GM21526 (cell line): ENCODE data around the gene NELFCD.
"Not testable (repeated sequence)": the region's sequence is repeated elsewhere in the genome, so short reads cannot be mapped to it uniquely, and the experiment has no call there.

Source experiments
- ATAC-seq: cut with Tn5 transposase; IDR thresholded peaks from one replicate; pipeline ENCODE4 v1.9.1; 2021; ENCODE audit warnings: moderate library complexity; ENCODE audit not compliant: unreplicated experiment, low FRiP score

NELFCD gene

GRCh38 chr20:58971429-58971828 is 9.6 kb upstream of the NELFCD start:
- no peak for ATAC-seq

GRCh38 chr20:58973179-58973578 is 7.9 kb upstream of the NELFCD start:
- no peak for ATAC-seq

- ATAC-seq = no peak
Measured at GRCh38 chr20:58973866-58974265, 7.2 kb upstream of the NELFCD start.

GRCh38 chr20:58975353-58975752 is 5.7 kb upstream of the NELFCD start:
- no peak for ATAC-seq

GRCh38 chr20:58976061-58976730 is 4.9 kb upstream of the NELFCD start:
- ATAC-seq = peak; percentile 41

- ATAC-seq = no peak
Measured at GRCh38 chr20:58978351-58979190, 2.5 kb upstream of the NELFCD start.

GRCh38 chr20:58981628-58982364 is 740 bp downstream of the NELFCD start:
- no peak for ATAC-seq

- no peak for ATAC-seq
Measured at GRCh38 chr20:58982406-58983114, 1.5 kb downstream of the NELFCD start.

GRCh38 chr20:58983115-58983468 is 2.0 kb downstream of the NELFCD start:
- not testable (repeated sequence) for ATAC-seq

GRCh38 chr20:58984691-58985090 is 3.6 kb downstream of the NELFCD start:
- no peak for ATAC-seq

- no peak for ATAC-seq
Measured at GRCh38 chr20:58985656-58986055, 4.6 kb downstream of the NELFCD start.

- no peak for ATAC-seq
Measured at GRCh38 chr20:58986286-58986967, 5.4 kb downstream of the NELFCD start.

GRCh38 chr20:58986968-58987517 is 6.0 kb downstream of the NELFCD start:
- ATAC-seq = no peak

GRCh38 chr20:58987790-58988564 is 6.9 kb downstream of the NELFCD start:
- no peak for ATAC-seq

GRCh38 chr20:58988565-58988882 is 7.5 kb downstream of the NELFCD start:
- ATAC-seq = no peak

GRCh38 chr20:58989196-58989595 is 8.1 kb downstream of the NELFCD start:
- no peak for ATAC-seq

- no peak for ATAC-seq
Measured at GRCh38 chr20:58990651-58991445, 9.8 kb downstream of the NELFCD start.

GRCh38 chr20:58991715-58992114 is 10.7 kb downstream of the NELFCD start:
- ATAC-seq = no peak
